GM21423 (cell line): ENCODE results near the gene ATRNL1.

ENCODE experiments used
- ATAC-seq: cut with Tn5 transposase; IDR thresholded peaks from one replicate; pipeline ENCODE4 v1.9.1; 2021; ENCODE audit warnings: mild to moderate bottlenecking, moderate library complexity; ENCODE audit not compliant: unreplicated experiment

The ATRNL1 gene

DNA sequence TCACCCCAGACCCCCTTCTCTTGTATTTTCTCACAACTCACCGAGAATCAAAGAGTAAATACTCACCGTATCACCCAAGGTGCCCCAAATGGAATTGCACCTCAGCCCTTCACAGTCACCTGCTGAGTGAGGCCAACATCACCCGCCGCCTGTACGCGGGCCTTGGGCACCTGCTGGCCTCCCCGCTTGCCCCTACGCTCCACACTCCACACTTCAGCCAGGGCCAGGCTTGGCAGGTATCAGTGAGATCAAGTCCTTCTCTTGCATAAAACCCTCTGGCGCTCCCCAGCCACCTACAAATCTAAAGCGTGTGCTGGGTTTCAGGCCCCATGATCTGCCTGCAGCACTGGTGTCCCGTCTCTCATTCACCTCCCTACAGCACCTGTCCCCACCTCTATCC lies 879.3 kb downstream of the ATRNL1 start:
- no peak for ATAC-seq

DNA sequence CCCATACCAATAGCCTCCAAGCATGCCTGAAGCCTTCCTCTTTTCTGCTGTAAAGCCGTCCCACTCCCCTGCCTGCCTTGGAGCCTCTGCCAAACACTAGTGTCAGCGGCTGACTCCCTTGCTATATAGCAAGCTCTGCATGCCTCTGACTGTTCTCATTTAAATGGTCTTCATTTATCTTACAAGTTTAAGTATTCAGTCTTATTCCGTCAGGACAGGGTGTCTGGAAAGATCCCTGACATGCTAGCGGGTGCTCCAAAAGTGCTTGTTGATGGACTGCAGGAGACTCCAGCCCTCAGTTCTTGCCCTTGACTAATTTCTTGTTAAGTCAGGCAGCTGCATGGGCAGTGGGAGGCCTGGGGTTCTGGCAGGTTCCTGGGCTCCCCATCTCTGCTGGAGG lies 881.2 kb downstream of the ATRNL1 start:
- no peak for ATAC-seq

DNA sequence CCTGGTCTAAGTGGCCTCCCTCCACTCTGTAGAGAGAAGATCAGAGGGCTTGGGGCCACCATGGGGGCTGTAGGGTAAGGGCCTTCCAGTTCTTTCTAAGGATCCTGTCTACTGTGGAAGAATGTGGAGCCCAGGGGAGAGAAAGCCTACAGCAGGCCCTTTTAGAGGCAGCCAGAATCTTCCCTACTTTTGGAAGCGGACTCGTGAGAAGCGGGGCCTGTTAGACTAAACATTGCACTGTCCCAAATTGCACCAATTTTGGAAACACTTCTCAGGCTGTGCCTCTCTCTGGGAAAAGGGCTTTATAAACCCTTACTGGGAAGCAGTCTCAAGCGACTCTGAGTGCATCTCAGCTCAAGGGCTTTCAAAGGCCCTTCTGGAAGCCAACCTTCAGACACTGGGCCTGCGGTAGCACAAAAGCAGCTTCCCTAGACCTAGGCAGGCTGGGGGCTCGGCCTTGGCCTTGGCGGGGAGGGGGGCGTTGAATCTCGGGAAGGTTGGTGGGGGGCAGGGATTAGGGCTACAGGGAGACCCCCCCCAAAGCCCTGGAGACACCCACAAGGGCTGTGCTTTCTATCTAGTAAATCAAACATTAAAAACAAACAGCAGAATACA lies 881.8 kb downstream of the ATRNL1 start:
- ATAC-seq: no peak

DNA sequence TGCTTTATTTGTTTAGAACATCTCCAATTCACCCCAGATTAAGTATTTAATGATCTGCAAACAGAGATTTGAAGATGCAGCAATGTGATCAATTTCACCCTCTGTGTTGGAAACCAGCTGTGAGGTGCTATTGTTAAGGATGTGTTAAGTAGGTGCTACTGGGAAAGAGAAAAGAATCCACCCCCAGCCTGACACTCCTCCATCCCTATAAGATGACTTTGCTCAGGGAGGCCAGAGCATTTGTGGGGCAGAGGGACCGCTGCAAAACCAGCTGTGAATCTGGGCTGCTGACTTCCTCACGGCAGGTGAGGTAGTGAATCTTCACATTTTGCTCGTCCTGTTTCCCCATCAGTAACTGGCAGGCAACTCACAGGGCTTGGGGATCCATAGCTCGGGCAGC lies 882.3 kb downstream of the ATRNL1 start:
- ATAC-seq: no peak

DNA sequence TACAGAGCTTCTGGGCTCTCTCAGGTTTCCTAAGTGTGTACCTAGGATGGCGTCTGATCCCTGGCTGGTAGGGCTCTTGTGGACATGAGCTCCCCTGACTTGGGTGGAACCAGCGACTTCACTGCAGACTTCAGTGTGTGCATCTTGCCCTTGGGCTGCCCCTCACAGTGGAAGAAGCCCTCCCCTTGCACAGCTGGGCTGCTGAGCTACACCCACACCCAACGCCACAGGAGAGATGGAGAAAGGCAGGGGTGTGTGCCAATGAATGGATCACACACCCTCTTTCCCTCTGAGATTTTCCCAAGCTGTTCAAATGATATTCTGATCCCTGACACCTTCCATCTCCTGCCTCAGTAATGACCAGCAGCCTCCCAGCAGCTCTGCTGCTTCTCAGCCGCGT lies 883.2 kb downstream of the ATRNL1 start:
- no peak for ATAC-seq

DNA sequence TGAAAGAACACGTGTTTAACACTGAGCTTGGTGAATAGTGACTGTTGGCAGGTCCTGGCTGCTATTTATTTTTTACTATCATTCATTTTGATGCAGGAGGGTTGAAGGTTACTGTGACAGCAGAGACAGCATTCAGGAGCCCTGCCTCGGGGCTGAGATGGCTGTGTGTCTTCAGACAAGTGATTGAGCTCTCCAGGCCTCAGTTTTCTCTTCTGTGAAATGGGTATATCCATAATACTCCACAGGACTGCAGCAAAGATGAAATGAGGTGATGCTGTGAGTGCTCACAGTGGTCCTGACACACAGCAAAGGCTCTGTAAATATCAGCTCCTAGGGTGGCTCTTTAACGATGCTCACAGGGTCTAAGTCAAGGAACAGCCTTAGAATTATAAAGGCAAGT lies 884.7 kb downstream of the ATRNL1 start:
- no peak for ATAC-seq

DNA sequence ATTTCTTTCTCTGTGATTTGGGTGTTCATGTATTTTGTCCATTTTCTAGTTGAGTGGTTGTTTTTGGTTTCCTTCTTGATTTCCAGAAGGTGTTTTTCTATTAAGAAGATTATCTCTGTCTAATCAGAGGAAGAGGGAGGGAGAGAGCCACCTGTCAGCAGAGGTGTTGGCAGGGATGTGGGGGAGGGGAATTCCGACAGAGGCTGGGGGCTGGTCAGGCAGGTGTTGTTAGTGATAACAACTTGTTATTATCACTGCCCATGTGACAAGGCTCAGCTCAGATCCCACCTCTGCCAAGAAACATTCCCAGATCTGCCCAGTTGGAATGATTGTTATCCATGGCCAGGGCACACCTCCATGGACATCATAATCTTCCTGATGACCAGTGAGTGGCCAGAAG lies 886.4 kb downstream of the ATRNL1 start:
- no peak for ATAC-seq

DNA sequence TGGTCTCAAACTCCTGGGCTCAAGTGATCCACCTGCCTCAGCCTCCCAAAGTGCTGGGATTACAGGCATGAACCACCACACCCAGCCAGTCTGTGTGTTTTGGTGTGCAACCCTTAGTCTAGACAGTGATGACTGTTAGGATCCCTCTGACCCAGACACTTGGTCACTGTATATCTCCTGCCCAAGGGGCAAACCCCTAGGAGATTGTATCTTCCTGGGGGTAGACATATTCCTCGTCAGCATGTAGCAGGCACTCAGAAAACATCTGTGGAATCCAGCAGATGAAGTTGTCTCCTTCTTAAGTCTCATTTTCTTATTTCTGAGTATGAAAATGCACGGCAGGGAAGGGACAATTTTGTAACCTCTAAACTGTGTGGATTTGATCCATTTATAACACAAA lies 887.3 kb downstream of the ATRNL1 start:
- ATAC-seq: no peak

DNA sequence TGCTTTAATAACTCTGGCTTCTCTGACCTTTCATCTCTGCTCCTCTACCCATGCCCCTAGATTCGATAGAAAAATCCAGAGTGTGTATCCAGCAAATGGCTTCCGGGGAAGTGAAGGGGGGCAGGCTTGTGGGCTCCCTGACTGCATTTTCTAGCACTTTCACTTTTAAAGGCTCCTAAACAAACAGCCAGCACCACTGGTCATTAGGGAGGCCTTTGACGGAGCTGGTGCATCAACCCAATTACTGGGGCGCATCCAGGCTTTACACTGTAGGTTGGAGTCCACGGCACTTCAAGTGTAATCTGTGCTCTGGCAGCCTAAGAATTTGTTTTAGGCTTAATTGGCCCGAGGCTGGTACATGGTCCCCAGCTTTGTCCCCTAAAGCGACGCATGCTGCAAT lies 887.9 kb downstream of the ATRNL1 start:
- ATAC-seq: no peak

DNA sequence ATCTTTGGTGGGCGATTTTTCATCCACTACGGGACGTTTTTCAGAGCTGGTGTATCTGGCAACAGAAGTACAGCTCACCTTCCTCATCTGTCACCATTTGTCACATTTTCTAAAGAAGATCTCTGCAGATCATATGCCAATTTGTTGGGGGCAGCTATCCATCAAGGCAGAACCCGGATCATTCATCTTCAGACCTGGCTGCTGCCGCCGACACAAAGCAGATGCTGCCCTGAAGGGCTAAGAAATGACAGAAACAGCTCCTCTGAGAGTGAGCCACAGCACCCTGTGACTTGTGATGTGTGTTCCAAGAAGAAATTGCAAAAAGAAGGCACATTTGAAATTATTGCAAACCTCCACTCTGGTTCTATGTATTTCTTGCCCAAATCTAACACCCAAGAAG lies 888.9 kb downstream of the ATRNL1 start:
- no peak for ATAC-seq

DNA sequence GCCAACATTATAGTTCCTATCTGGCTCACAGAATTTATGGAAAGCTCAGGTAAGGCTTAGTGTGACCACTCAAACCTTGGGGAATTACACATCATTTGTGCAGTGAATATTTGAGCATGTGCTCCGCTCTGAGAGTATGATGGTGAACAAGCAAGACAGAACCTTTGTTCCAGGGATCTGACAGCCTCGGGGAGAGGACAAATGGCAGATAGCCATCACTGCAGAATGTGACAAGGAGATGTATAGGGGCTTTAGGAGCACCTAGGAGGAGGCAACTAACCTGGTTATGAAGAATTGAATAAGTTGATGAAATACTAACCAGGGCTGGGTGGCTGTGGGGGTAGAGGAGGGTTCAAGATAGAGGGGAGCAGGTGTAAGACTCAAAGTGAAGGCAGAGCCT lies 889.4 kb downstream of the ATRNL1 start:
- no peak for ATAC-seq

DNA sequence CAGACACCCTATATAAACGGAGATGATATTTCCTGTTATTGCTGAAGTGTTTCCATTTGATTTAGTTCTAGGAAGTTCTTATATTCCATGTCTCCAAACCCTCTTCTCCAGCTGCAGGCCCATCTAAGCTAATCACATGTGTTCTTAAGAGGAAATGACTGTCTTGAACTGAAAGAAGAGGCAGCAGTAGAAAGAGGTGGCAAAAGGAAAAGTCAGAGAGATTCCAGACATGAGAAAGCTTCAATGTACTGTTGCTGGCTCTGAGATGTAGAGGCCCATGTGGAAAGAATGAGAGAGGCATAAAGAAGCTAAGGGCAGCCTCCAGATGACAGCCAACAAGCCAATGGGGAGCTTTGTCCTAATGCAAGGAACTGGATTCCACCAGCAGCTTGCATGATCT lies 892.6 kb downstream of the ATRNL1 start:
- no peak for ATAC-seq

DNA sequence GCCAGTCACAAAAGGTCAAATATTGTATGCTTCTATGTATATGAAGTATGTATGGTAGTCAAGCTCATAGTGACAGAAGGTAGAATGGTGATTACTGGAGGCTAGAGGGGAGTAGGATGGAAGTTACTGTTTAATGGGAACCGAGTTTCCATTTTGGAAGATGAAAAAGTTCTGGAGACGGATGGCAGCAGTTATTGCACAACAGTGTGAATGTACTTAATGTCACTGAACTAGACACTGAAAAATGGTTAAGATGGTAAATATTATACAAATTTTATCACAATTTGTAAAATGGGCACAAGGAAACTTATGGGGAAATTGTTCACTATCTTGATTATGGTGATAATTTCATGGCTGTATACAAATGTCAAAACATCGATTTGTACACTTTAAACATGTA lies 895.2 kb downstream of the ATRNL1 start:
- ATAC-seq: no peak

DNA sequence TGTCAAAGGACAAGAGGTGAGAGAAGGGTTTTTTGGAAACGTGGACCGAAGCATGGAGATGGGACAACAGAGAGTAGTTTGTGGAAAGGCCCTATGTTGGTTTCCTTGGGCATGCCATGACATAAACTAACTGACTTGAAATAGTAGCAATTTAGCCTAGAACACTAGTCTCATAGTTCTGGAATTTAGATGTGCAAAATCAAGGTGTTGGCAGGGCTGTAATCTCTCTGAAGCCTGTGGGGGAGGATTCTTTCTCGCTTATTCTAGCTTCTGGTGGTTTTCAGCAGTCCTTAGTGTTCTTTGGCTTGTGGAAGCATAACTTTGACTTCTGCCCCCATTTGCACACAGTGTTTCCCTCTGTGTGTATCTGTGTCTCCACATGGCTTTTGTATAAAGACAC lies 896.5 kb downstream of the ATRNL1 start:
- no peak for ATAC-seq

DNA sequence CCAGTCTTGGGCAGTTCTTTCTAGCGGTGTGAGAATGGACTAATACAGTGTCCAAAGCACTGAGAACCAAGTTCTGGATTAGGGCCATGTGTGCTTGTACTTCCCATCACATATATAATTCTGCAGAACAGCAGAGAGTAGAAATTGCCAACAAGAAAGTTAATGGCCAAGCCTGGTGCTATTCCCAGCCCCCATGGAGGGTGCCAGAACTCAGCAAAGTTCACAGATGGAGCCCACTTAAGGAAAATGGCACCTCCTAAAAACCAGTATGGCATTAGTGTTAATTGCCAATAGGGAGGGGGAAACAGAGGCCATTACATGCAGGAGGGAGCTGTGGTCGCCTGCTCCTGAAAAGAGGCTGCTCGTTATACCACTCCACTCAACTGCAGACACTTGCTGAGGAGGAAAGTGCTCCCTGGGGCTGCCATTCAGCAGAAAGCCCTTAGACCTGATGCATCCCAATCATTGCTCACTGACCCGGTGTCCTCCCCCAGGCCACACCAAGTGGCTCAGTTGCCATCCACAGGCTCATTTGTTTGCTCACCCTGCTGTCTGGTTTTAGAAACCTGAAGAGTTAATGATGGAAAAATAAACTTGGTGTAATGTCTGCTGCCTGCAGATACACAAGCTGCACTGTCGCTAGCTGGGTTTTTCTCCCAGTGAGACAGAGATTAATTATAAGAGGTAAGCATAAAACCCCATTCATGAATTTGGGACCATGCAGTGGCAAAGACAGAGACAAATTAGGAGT lies 899.2 kb downstream of the ATRNL1 start:
- no peak for ATAC-seq

DNA sequence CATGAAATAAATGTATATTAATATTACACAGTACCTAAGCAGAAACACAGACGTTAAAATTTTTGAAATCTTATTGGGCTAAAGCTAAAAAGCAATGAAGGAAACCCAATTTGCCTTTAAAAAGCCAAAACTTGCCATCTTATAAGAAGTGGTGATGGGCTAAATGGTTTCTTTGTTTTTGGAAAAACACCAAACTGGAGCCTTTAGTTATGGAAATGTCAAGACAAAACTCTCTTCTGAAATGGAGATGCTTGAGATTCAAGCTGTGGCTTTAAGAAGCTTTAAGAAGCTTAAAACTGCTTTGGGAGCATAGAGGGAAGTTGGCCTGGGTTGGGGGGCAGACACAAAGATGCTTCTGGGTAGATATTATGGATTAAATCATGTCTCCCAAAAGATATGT lies 902.9 kb downstream of the ATRNL1 start:
- no peak for ATAC-seq

DNA sequence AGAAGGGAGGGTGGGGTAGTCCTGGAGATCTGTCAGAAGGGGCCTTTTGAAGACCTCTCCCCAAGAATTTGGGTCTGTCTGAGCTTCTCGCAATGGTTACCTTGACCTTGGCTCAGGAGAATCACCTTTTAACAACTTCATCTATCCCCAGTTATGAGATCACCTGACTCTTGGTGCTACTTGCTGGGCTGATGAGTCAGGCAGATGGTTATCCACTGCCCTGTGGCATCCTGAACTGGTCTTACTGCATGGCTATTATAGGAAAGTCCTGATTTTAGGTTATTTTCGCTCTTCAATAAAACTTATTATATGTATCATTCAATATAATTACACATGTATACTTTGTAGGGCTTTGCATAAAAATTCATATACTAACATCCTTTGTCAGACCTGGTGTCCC lies 905.1 kb downstream of the ATRNL1 start:
- ATAC-seq: no peak
